ENCODE data around the gene DLST. TPM values are rescaled to one million over a fixed set of nuclear protein-coding genes. Genes with fewer than 3 reads are reported as not detected.
A peak's percentile ranks its signal among the peaks of the same experiment; 100 is the strongest.

DLST gene
- total RNA-seq, 1 experiment from 2014 or later: 309 TPM

DNA sequence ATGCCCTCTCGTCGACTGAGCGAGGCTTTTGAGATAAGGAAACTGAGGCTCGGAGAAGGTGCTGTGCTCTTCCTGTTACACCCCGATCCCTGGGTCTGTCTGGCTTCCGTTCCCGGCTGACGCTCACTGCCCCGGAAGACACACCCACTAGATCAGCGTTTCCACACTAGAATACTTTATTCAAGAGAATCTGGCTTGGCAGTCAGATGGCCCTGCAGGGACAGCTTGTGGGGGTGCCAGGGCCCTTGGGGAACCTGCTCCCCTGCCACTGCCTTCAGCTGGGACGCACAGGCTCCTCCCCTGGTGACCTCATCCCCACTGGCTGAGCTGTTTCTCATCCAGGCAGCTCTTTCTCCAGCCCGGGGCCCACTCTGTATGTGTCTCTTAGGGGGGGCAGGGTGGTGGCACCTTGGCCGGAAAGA is 60.0 kb downstream of the DLST start:
- H3K27ac ChIP-seq: no peak overlapping the region
- POLR2A ChIA-PET (ENCODE audit: unreplicated experiment): interaction anchor here (0.6 to 0.9 kb wide), 4 partner anchors 18 to 352 kb away, joined by 5 to 14 read pairs (median 9); partner anchors contain the start of gene RPS6KL1
- TF ChIP-seq, protein P1, sequence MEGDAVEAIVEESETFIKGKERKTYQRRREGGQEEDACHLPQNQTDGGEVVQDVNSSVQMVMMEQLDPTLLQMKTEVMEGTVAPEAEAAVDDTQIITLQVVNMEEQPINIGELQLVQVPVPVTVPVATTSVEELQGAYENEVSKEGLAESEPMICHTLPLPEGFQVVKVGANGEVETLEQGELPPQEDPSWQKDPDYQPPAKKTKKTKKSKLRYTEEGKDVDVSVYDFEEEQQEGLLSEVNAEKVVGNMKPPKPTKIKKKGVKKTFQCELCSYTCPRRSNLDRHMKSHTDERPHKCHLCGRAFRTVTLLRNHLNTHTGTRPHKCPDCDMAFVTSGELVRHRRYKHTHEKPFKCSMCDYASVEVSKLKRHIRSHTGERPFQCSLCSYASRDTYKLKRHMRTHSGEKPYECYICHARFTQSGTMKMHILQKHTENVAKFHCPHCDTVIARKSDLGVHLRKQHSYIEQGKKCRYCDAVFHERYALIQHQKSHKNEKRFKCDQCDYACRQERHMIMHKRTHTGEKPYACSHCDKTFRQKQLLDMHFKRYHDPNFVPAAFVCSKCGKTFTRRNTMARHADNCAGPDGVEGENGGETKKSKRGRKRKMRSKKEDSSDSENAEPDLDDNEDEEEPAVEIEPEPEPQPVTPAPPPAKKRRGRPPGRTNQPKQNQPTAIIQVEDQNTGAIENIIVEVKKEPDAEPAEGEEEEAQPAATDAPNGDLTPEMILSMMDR (conservative IDR thresholded peaks at IDR 0.05): no peak
- no peak for TF ChIP-seq EZH2 (IDR thresholded peaks at IDR 0.05; ENCODE audit: low read depth)
- intact Hi-C loops (cut with micrococcal nuclease; ENCODE audit: unreplicated experiment): loop anchor here (2.0 to 10.0 kb wide), 3 partner anchors 27 to 363 kb away; partner anchors contain the start of gene ZC2HC1C
- no peaks in the 10 kb centered on the region for H3K79me2 ChIP-seq (ENCODE audit: low read depth)
- no TSS peak for BruUV-seq (replicated peaks)
- H4K20me1 ChIP-seq (ENCODE audit: insufficient read depth): no peaks in the 10 kb centered on the region
- no peak overlapping the region for H3K4me3 ChIP-seq
- no peaks in the 10 kb centered on the region for H3K27me3 ChIP-seq (ENCODE audit: insufficient read depth, low read depth)
- H3K36me3 ChIP-seq (ENCODE audit: low read depth): no peaks in the 10 kb centered on the region
- H3K9me3 ChIP-seq (ENCODE audit: insufficient read depth, low read depth): no peaks in the 10 kb centered on the region
- H3K4me1 ChIP-seq (replicated peaks; ENCODE audit: insufficient read depth): peaks cover 26% of the 10 kb centered on the region
- no peak overlapping the region for H2AFZ ChIP-seq
- peaks cover 23% of the 10 kb centered on the region; the same call in 1 of the 2 replicates for H3F3A ChIP-seq (ENCODE audit: insufficient read depth, low read depth)
- DNase-seq: peak in 1 of 2 experiments; percentile 79
- H3K9me2 ChIP-seq (ENCODE audit: insufficient read depth): no peaks in the 10 kb centered on the region
- CTCF ChIA-PET: interaction anchor here (0.8 to 1.5 kb wide), 5 partner anchors 19 to 81 kb away, joined by 3 to 8 read pairs (median 4); partner anchors contain the start of gene RPS6KL1
- no peak overlapping the region for H3K4me2 ChIP-seq

- no peak overlapping the region for H2AFZ ChIP-seq
- H3K4me2 ChIP-seq: no peak overlapping the region
- no peak overlapping the region for H3K27ac ChIP-seq
- BruUV-seq (replicated peaks): no TSS peak
- ChIA-PET POLR2A (ENCODE audit: unreplicated experiment) (interaction anchor here (0.6 to 0.9 kb wide), 4 partner anchors 13 to 61 kb away, joined by 4 to 10 read pairs (median 6); partner anchors contain the start of genes PGF and RPS6KL1), CTCF (interaction anchor here (0.8 to 1.5 kb wide), 5 partner anchors 19 to 81 kb away, joined by 3 to 8 read pairs (median 4); partner anchors contain the start of gene RPS6KL1)
- H3K4me3 ChIP-seq: no peak overlapping the region
- H4K20me1 ChIP-seq (ENCODE audit: insufficient read depth): no peaks in the 10 kb centered on the region
- no peaks in the 10 kb centered on the region for H3K27me3 ChIP-seq (ENCODE audit: insufficient read depth, low read depth)
- no peaks in the 10 kb centered on the region for H3K36me3 ChIP-seq (ENCODE audit: low read depth)
- no peaks in the 10 kb centered on the region for H3K9me2 ChIP-seq (ENCODE audit: insufficient read depth)
- H3K9me3 ChIP-seq (ENCODE audit: insufficient read depth, low read depth): no peaks in the 10 kb centered on the region
- TF ChIP-seq, protein P1 (conservative IDR thresholded peaks at IDR 0.05): no peak
- TF ChIP-seq EZH2 (IDR thresholded peaks at IDR 0.05; ENCODE audit: low read depth): no peak
- H3K79me2 ChIP-seq (ENCODE audit: low read depth): no peaks in the 10 kb centered on the region
- peaks cover 23% of the 10 kb centered on the region; the same call in 1 of the 2 replicates for H3F3A ChIP-seq (ENCODE audit: insufficient read depth, low read depth)
- no peak for DNase-seq
- intact Hi-C loops (cut with micrococcal nuclease; ENCODE audit: unreplicated experiment): loop anchor here (10.0 kb wide), 1 partner anchor 363 kb away; no protein-coding TSS in a partner anchor
- peaks cover 26% of the 10 kb centered on the region for H3K4me1 ChIP-seq (replicated peaks; ENCODE audit: insufficient read depth)
These were observed 60.5 kb downstream of the DLST start for GRCh38 chr14:74942181-74942580.

DNA sequence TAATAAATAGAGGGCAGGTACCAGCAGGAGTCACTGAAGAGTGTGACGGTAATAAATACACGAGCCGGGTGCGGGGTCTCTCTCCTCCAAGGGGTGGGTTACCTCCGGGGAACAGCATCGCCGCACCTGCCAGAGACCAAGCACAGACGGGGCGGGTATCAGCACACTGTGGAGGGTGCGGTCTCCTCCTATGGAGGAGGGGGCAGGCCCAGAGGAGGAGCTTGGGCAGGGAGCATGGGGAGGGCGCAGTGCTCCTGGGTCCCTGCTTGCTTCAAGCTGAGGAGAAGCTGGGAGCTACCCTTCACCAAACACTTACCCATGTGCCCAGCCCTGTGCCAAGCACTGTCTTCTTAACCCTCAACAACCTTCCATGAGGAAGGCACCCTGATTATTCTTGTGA is 60.9 kb downstream of the DLST start:
- CTCF ChIA-PET: interaction anchor here (1.4 kb wide), 1 partner anchor 22 kb away, joined by 4 read pairs; no protein-coding TSS in a partner anchor
- Histone ChIP-seq H3K27me3 (ENCODE audit: insufficient read depth, low read depth) (no peaks in the 10 kb centered on the region), H4K20me1 (ENCODE audit: insufficient read depth) (no peaks in the 10 kb centered on the region), H3K4me3 (no peak overlapping the region), H3K9me3 (ENCODE audit: insufficient read depth, low read depth) (no peaks in the 10 kb centered on the region), H3K9me2 (ENCODE audit: insufficient read depth) (no peaks in the 10 kb centered on the region), H3K4me1 (replicated peaks; ENCODE audit: insufficient read depth) (peaks cover 26% of the 10 kb centered on the region), H3K36me3 (ENCODE audit: low read depth) (no peaks in the 10 kb centered on the region), H3F3A (ENCODE audit: insufficient read depth, low read depth) (peaks cover 23% of the 10 kb centered on the region; the same call in 1 of the 2 replicates), H3K27ac (no peak overlapping the region), H2AFZ (no peak overlapping the region), H3K79me2 (ENCODE audit: low read depth) (no peaks in the 10 kb centered on the region), H3K4me2 (no peak overlapping the region)
- no TSS peak for BruUV-seq (replicated peaks)
- intact Hi-C loops (cut with micrococcal nuclease; ENCODE audit: unreplicated experiment): loop anchor here (10.0 kb wide), 1 partner anchor 362 kb away; no protein-coding TSS in a partner anchor
- TF ChIP-seq, protein P1 (conservative IDR thresholded peaks at IDR 0.05): no peak
- no peak for TF ChIP-seq EZH2 (IDR thresholded peaks at IDR 0.05; ENCODE audit: low read depth)
- POLR2A ChIA-PET (ENCODE audit: unreplicated experiment): interaction anchor here (0.7 kb wide), 1 partner anchor 13 kb away, joined by 4 read pairs; the partner anchor contains the start of gene PGF
- no peak for DNase-seq
